Right atrium auricular region (tissue), 2 donors: Measurements from ENCODE around the gene ALDH1B1. TPM values are rescaled to one million over a fixed set of nuclear protein-coding genes. Genes with fewer than 3 reads are reported as not detected.

Source experiments
- DNase-seq: peaks from one replicate; pipeline ENCODE4 v3.0.0-alpha.2; 2019; ENCODE audit warnings: low spot score
- H3K27ac ChIP-seq, 2 donors: fragments of 200-600 bp; sonication (generic); 1 replicate in 1 of 2; 2 replicates in 1 of 2; pipeline ENCODE4 v1.5.1; 2016 to 2019
- H3K27me3 ChIP-seq, 2 donors: fragments of 200-600 bp; sonication (generic); one replicate each; pipeline versions ENCODE4 v1.5.1 to v1.6.0; 2017 to 2019
- H3K36me3 ChIP-seq: fragments of 200-600 bp; sonication (generic); one replicate; pipeline ENCODE4 v1.5.1; 2016
- H3K4me1 ChIP-seq, 2 donors: fragments of 200-600 bp; sonication (generic); one replicate each; pipeline versions ENCODE4 v1.5.1 to v1.6.0; 2017 to 2019
- H3K4me3 ChIP-seq, 2 donors: fragments of 200-600 bp; sonication (generic); 1 replicate in 1 of 2; 2 replicates in 1 of 2; pipeline ENCODE4 v1.5.1; 2017 to 2019; ENCODE audit warnings: mild to moderate bottlenecking in 1 of 2, moderate library complexity in 1 of 2
- H3K9me3 ChIP-seq, 2 donors: fragments of 200-600 bp; sonication (generic); one replicate each; pipeline ENCODE4 v1.5.1; 2019
- total RNA-seq, 2 donors: library from RNA; depleted of rRNA; stranded (reverse); fragments of >200 nt; gene quantifications; one replicate each; pipeline ENCODE4 v1.1.0, GENCODE V29; 2016
- TF ChIP-seq, protein P1 (sequence below), 2 donors: fragments of 200-600 bp; sonication (generic); IDR thresholded peaks; one replicate each; pipeline ENCODE4 v1.5.1; 2019; ENCODE audit warnings: antibody characterized with exemption in 2 of 2

Gene ALDH1B1
- total RNA-seq, 2 donors from 2014 or later: 13.7 to 32.0 TPM

GRCh38 chr9:38423273-38423972 lies 30.9 kb downstream of the ALDH1B1 start:
- TF ChIP-seq, protein P1, sequence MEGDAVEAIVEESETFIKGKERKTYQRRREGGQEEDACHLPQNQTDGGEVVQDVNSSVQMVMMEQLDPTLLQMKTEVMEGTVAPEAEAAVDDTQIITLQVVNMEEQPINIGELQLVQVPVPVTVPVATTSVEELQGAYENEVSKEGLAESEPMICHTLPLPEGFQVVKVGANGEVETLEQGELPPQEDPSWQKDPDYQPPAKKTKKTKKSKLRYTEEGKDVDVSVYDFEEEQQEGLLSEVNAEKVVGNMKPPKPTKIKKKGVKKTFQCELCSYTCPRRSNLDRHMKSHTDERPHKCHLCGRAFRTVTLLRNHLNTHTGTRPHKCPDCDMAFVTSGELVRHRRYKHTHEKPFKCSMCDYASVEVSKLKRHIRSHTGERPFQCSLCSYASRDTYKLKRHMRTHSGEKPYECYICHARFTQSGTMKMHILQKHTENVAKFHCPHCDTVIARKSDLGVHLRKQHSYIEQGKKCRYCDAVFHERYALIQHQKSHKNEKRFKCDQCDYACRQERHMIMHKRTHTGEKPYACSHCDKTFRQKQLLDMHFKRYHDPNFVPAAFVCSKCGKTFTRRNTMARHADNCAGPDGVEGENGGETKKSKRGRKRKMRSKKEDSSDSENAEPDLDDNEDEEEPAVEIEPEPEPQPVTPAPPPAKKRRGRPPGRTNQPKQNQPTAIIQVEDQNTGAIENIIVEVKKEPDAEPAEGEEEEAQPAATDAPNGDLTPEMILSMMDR (IDR thresholded peaks at IDR 0.05): no peak
- no peaks in the 10 kb centered on the region for H3K4me1 ChIP-seq
- H3K9me3 ChIP-seq: no peaks in the 10 kb centered on the region
- DNase-seq: no peak
- peak overlapping the region; percentile 7 to 42 for H3K4me3 ChIP-seq
- no peak overlapping the region for H3K27ac ChIP-seq
- H3K36me3 ChIP-seq: no peaks in the 10 kb centered on the region
- no peaks in the 10 kb centered on the region for H3K27me3 ChIP-seq

GRCh38 chr9:38423973-38424843 lies 31.7 kb downstream of the ALDH1B1 start, which contains the start of gene IGFBPL1:
Gene IGFBPL1 (minus strand): TSS chr9:38424454. CDS start chr9:38424424, 30 bp downstream.
- H3K4me3 ChIP-seq: peak within 1 kb of the TSS; percentile 7 to 42
- no peak for DNase-seq
- no peak within 1 kb of the TSS for H3K27ac ChIP-seq
- TF ChIP-seq, protein P1 (IDR thresholded peaks at IDR 0.05): no peak
- H3K9me3 ChIP-seq: no peaks in the 10 kb centered on the region
- no peaks in the 10 kb centered on the region for H3K4me1 ChIP-seq
- no peaks in the 10 kb centered on the region for H3K27me3 ChIP-seq
- H3K36me3 ChIP-seq: no peaks in the 10 kb centered on the region

DNA sequence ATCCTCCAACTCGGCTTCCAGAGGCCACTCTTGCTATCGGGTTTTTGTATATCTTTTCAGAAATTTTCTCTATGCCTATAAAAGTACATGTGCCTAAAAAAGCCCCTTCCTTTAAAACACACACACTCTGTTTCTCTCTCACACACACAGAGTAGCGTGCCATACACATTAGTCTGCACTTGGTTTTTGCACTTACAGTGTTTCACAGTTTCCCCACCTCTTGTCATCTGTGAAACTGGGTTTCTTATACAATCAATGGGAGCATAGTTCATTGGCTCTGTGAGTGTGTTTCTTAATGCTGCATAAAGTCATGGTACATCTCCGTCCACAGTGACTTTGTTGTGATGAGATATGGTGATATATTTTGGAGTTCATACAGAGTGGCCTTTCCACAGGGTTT lies 32.4 kb downstream of the ALDH1B1 start:
- TF ChIP-seq, protein P1 (IDR thresholded peaks at IDR 0.05): no peak
- H3K4me1 ChIP-seq: no peaks in the 10 kb centered on the region
- H3K27ac ChIP-seq: no peak overlapping the region
- peak overlapping the region in 1 of 2 donors; percentile 42 for H3K4me3 ChIP-seq
- no peaks in the 10 kb centered on the region for H3K9me3 ChIP-seq
- H3K36me3 ChIP-seq: no peaks in the 10 kb centered on the region
- H3K27me3 ChIP-seq: no peaks in the 10 kb centered on the region
- no peak for DNase-seq

DNA sequence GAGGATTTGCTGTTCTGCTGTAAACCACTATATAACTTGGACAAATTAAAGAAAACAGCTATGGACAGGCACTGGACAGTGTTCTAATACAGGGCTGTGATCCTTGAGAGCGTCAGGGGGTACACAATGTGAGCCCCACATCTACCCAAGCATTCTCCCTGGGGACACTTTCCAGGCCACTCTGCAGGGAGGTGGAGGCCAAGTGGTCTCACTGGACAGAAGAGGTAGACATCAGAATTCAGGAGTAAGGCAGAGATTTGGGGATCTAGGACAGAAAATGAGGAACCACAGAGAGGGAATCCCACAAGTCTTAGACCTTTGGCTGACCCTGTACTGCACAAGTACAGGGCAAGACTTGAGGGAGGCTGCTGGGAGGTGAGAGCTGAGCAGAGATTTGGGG lies 35.6 kb downstream of the ALDH1B1 start:
- H3K27me3 ChIP-seq: no peaks in the 10 kb centered on the region
- H3K4me3 ChIP-seq: no peak overlapping the region
- DNase-seq: peak; percentile 26
- H3K27ac ChIP-seq: no peak overlapping the region
- no peaks in the 10 kb centered on the region for H3K4me1 ChIP-seq
- TF ChIP-seq, protein P1 (IDR thresholded peaks at IDR 0.05): no peak
- H3K9me3 ChIP-seq: no peaks in the 10 kb centered on the region
- no peaks in the 10 kb centered on the region for H3K36me3 ChIP-seq

DNA sequence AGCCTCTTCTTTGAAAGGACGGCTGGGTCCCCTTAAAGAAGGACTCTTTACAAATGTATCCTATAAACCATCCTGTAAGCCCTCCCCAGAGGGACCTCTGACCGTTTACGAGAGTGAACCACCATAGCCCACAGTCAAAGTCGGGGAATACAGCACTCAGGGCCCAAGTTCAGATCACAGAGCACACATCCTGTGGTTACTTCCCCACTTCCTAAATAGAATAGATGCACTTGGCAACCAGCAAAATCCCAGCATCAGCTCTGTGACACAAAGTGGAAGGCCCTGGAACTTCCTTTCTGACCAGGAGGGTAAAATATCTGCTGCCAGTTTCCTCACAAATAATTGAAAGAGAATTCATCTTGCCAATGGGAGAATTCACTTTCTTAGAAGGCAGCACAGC lies 38.6 kb downstream of the ALDH1B1 start:
- Histone ChIP-seq H3K9me3 (no peaks in the 10 kb centered on the region), H3K4me3 (no peak overlapping the region), H3K27ac (no peak overlapping the region), H3K27me3 (no peaks in the 10 kb centered on the region), H3K4me1 (no peaks in the 10 kb centered on the region), H3K36me3 (no peaks in the 10 kb centered on the region)
- TF ChIP-seq, protein P1 (IDR thresholded peaks at IDR 0.05): no peak
- peak; percentile 26 for DNase-seq
